A549 (cell line): ENCODE measurements around the gene SLC6A16.

Experiments used
- CTCF ChIP-seq: fragments of >200 bp; sonication (Bioruptor Twin); formaldehyde crosslinking; IDR thresholded peaks from 3 replicates; pipeline ENCODE4 v1.5.1; 2016
- HES2 ChIP-seq: fragments of >200 bp; sonication (Bioruptor Twin); formaldehyde crosslinking; IDR thresholded peaks from 2 replicates; pipeline ENCODE4 v1.6.1; 2016
- HOXA7 ChIP-seq: fragments of 250-450 bp; sonication (Bioruptor Pico); IDR thresholded peaks from 2 replicates; pipeline ENCODE4 v1.5.0; 2020; ENCODE audit warnings: mild to moderate bottlenecking, moderate library complexity
- POLR2A ChIP-seq: IDR thresholded peaks from 2 replicates; pipeline ENCODE4 v1.6.1; 2012; ENCODE audit warnings: mild to moderate bottlenecking, low read length
- RAD21 ChIP-seq, 2 experiments: fragments of >200 bp in 1 of 2; sonication (Bioruptor Twin) in 1 of 2; formaldehyde crosslinking in 1 of 2; IDR thresholded peaks in 1 of 2; conservative IDR thresholded peaks in 1 of 2; 2 replicates in 1 of 2; 3 replicates in 1 of 2; pipeline ENCODE4 v1.6.1; 2012 to 2018; ENCODE audit warnings: inconsistent platforms in 1 of 2
- RARB ChIP-seq: fragments of 250-450 bp; sonication (Bioruptor Pico); IDR thresholded peaks from 2 replicates; pipeline ENCODE4 v1.8.0; 2021; ENCODE audit warnings: mild to moderate bottlenecking, moderate library complexity

- TF ChIP-seq CTCF (no peak), HOXA7 (CRISPR knock-in tag) (no peak), RAD21 (conservative IDR thresholded peaks at IDR 0.05 in 1 of 2, IDR thresholded peaks at IDR 0.05 in 1 of 2) (no peak), RARB (CRISPR knock-in tag) (no peak), HES2 (no peak), POLR2A (no peak)
Measured at GRCh38 chr19:49337267-49338022, 12.5 kb upstream of the SLC6A16 start.
